GM21825 (cell line): ENCODE measurements around the gene RASA1.

Source experiments
- ATAC-seq: cut with Tn5 transposase; IDR thresholded peaks from one replicate; pipeline ENCODE4 v1.9.1; 2021; ENCODE audit warnings: mild to moderate bottlenecking, moderate library complexity; ENCODE audit not compliant: unreplicated experiment

The RASA1 gene

DNA sequence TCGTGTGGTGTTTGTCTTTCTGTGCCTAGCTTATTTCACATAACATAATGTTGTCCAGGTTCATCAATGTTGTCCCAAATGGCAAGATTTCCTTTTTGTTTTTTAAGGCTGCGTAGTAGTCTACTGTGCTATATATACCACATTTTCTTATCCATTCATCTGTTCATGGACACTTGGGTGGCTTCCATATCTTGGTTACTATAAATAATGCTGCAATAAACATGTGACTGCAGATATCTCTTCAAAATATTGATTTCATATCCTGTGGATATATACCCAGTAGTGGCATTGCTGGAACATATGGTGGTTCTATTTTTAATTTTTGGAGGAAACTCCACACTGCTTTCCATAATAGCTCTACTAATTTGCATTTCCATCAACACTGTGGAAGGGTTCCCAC is 170.5 kb downstream of the RASA1 start:
- ATAC-seq: no peak
